Stimulated activated CD4-positive, alpha-beta T cell treated with anti-CD3 and anti-CD28 coated beads, TNF-alpha, amount 100 ng/mL, for 48 hours (primary cell): ENCODE measurements around the gene MVB12B.
"Not testable (repeated sequence)": the region's sequence is repeated elsewhere in the genome, so short reads cannot be mapped to it uniquely, and the experiment has no call there.

Source experiments
- DNase-seq, 3 donors: peaks; one replicate each; pipeline ENCODE4 v3.0.0-alpha.2; 2020; ENCODE audit warnings: low read depth in 3 of 3

Gene MVB12B

DNA sequence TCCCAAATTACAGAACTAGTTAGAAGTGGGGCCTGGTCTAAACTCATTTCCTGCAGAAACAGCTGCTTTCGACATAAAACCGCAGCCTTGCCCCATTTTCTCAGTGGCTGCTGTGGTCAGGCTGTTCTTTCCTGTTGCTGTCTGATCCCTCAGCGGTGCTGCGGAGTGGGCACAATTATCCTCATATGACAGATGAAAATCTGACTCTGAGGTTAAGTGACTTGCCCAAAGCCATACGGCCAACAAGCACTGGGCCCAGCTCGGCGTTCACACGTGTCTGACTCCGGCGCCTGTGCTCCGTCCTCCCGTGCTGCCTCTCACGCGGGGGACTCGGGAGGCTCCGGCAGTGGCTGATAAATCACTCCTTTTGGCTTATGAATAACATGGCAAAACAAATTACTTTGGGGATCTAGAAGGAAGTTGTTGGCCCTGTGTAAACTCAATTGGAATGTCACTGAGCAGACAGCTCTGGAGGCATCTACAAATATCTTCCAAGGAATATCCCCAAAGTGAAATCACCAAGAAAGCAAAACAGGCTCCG lies 144.5 kb downstream of the MVB12B start:
- DNase-seq, result peak; percentile 50 to 75 (median 56)

DNA sequence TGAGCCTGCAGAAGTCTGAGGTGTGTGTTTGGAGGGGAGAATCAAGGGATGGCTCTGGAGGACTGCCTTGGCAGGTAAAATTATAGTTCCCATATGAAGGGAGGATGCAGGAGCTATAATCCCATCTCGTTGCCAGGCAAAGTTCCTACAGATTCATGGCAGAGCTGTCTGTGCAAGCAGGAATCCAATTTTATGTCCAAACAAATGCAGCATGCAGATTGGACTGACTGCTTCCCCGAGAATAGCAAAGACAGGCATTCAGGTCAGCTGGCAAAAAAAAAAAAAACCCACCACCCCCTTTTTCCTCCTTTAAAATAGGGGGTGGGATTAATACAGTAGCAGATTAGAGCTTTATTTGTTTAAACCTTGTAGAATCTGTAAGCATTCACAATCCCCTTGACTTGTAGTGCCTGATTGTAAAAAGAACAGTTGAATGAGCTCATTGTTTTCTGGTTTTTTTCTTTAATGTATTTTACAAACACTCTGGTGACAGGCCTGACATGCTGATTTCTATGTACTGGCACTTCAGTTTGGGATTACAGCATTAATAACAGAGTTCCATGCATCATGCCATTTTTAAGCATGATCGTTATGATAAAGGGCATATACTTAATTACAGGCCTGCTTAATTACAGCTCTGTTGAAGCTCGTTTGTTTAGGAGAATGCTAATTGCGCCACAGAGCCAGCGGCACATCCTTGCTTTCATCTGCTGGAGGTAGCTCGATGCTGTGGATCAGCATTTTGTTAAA lies 145.7 kb downstream of the MVB12B start:
- DNase-seq, result no peak

DNA sequence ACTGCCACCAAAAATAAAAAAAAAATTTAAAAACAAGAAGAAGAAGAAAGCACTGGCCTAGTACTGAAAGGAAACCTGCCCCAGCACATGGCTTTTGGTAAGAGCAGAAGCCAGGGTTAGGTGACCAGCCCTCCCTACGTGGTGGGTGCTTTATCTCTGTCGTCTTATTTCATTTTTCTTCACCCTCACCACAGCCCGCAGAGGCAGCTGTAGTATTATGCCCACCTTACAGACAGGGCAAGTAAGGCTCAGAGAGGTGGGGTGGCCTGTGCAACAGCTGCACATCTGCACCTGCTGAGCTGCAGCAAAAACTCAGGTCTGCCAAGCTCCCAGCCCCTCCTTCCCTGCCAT lies 146.3 kb downstream of the MVB12B start:
- DNase-seq, result no peak

DNA sequence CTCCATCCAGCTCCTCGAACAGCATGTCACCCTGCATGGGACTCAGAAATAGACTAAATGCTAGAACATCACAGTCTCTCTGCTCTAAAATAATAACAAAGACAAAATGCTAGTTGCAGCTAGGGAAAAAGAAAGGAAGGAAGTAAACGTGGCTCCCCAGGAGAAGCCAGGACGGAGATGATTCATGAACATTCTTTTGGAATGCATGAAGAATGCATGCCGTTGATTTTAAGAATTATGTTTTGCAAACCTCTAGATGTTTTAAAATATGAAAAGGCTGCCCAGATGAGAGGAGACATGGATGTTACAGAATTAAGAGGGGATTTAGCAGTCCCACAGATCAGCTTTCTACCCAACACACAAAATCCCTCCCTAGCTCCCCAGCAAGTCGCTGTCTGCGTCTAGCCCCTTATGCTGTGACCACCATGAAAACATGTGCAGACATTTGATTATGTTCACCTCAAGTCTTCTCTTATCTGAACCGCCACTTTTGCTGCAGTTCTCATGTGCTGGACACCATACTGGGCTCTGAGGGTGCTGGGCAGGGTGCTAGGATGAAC lies 147.7 kb downstream of the MVB12B start:
- no peak for DNase-seq

DNA sequence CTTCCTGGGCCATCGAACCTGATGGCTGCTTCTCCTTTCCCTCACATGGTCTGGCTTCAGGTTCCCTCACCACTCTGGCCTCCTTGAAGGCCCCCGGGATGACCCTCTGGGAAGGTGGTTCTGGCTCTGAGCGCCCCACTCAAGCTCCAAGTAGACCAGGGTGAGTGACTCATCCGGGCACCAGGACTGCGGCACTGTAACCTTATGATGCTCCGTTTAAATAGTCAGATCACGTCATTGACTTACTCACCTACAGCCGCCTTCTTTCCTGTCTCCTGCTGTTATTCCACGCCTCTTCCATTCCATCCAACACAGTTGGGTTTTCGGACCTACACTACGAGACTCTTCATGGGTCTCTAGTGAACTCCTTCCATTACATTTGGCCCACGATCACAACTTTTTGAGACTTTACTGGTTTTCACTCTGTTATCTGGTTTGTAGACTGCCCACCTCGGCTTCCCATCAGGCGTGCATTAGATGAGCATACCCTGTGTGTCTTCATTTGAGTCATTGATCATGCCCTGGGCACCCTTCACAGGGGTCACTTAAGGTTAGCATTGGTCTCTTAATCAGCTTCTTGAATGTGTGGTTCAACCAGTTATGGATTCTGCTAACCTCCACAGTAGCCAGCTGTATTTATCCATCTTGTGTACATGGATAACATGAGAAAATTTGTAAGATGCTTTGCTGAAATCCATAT lies 148.3 kb downstream of the MVB12B start:
- DNase-seq, result no peak

DNA sequence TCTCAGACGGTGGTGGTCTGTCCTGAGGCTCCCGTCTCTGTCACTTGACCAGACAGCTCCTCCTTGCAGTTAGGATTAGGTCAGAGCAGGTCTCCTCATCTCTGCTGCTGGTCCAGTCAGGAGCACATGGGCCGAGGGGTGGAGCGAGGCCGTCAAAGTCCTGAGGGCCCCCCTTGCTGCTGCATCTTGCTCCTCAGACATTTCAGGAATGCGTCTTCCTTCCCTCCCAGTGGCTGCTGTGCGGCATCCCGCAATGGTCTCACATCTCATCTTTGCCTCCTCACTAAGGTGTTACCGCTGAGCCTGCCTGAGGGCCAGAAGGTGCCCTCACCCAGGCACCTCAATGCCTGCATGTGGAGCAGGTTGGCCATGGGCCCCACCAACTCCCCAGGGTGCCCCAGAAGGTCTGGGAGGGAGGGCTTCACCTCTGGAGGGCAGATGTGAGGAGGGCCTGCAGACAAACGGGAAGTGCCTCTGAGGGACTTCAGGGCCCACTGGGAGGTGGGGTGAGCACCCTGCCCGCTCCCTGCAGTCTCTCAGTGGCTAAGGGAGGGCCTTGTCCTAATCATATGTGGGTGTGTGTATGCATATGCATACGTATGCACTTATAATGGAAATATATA lies 149.4 kb downstream of the MVB12B start:
- DNase-seq, result no peak

DNA sequence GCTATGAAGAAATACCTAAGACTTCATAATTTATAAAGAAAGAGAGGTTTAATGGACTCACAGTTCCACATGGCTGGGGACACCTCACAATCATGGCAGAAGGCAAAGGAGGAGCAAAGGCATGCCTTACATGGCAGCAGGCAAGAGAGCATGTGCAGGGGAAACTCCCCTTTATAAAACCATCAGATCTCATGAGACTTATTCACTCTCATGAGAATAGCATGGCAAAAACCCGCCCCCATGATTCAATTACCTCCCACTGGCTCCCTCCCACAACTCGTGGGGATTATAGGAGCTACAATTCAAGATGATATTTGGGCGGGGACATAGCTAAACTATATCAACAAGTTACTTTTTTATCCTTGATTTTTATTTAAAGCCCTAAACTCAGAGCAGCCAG lies 150.8 kb downstream of the MVB12B start:
- not testable (repeated sequence) for DNase-seq

DNA sequence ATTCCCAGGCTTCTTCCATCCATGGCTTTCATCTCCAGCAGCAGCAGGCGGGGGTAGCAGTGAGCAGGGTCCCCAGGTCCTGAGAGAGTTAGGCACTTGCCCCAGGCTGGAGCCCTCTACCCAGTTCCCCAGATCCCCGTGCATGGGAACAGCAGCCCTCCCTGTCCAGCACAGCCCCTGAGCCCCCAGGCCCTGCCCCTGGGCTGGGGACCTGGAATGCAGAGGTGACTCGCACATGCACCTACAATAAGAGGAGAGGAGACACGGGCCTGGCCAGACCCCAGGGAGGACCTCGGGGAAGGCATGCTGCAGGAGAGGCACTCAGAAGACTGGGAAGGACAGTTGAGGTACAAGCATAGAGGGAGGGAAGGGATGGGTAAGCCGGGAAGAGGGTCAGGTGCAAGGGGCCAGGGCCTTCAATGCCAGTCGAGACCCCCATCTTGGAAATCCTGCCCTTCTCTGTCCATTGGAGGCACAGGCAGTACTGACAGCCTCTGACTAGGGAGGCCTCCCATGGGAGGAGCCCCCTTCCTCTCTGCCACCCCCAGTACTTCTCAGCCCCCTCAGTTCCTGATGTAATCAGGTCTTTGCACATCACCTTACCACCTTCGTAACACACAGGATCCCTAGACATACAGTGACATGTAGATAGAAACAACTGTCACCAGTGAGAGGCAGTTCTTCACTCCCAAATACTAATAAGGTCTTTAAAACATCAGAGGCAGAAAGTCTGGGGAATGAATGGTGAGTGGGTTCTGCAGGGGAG lies 151.8 kb downstream of the MVB12B start:
- DNase-seq, result no peak

DNA sequence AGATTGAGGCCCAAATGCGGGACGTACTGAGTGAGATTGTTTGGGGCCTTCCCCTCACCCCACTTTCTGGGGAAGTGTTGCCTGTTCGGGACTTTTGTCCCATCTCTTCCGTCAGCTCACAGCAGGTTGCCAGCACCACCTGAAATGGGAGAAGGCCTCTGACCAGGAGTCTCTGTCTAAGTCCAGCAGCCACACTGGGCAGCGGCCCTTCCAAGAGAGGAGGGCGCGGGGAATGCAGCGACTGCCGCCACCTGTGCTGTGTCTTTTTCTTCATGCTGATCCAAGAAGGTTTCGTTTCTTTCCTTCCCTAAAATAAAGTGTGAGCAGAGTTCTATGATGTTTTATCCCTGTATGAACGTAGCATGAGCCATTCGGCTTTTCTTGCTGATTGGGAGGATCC lies 152.9 kb downstream of the MVB12B start:
- DNase-seq, result no peak

DNA sequence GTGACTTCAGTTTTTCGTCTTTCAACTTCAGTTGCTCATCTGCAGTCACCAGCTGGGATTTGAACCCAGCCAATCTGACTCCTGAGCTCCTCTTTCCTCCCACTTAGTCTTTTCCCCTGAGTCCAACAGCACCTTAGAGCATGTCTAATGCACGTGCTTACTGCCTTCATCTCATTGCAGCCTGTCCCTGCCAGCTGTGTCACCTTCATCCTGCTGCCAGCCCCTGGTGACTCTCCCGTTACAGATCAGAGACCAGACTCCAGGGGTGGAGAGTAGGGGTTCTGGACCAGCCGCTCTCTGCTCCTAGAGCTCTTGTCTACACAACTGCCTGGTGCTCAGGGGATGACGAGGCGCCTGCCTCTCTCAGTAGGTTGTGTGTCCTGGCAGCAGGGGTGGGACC lies 154.2 kb downstream of the MVB12B start:
- no peak for DNase-seq

DNA sequence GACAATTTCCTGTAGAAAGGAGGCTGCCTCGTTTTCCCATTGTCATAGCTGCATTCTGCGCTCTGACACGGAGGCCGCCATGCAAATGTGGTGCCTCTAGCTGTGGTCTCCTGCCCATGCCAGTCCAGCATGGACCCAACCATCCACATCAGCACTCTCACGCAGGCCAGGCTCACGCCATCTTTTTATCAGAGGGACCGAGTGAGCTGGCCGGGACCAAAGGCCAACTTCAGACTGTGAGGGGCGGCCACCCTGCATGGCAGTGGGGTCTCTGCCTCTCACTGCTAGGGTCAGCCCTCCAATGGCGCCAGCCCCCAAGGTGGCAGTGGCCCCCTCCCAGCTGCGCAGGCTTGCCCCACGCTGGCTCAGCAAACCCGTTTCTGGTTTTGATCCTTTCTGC lies 155.2 kb downstream of the MVB12B start:
- DNase-seq, result no peak

DNA sequence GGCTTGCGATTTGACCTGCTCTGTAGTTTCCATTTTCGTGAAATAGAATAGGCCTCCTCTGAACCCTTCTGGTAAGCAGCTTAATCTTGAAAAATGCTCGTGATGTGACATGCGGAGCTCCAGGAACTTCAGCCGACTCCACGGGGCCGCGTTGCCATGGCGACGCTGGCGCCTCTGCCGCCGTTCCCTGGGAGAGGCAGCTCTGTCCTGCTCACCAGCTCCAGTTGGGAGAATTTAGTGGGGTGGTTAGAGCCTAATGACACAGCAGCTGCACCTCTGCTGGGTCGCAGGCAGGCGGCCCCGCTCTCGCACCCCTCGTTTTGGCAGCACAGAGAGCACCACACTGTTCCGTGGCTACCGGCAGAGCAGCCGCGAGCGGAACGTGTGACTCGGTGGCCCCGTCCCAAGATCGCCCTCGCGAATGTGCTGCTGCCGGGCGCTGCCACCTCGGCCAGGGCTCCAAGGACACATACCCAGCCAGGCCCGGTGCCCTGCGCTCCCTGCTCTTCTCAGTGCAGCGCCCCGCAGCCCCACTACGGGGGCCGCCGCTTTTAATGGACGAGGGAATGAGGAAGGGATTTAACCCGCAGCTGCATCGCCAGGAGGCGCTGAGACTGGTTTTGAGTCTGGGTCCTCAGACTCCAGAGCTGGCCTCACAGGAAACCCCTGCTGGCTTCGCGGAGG lies 155.9 kb downstream of the MVB12B start:
- no peak for DNase-seq

DNA sequence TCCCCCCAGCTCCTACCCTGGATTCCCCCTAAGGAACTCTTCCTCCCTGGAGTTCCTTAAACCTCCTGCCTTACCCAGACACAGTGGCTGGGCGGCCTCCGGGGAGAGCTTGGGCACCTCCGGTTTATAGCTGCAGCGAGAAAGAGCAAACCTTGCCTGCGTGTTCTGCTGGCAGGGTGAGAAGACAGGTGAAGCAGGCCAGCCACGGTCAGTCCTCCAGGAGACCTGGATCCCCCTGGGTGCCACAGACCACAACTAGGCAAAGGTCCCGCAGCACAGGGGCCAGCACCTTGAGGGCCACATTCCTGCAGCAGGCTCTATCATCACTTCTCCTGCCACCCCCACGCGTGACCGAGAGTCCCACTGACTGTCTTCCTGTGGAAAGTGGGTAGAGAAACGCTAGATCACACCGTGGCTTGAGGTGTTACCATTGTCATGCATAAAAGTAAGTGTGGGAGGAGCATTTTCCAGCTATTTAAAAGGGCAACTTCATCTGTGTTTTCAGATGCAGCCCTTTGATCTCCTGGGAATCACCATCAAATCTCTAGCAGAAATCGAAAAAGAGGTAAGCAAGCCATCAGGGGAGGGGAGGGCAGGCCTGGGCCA lies 156.9 kb downstream of the MVB12B start:
- DNase-seq, result no peak

DNA sequence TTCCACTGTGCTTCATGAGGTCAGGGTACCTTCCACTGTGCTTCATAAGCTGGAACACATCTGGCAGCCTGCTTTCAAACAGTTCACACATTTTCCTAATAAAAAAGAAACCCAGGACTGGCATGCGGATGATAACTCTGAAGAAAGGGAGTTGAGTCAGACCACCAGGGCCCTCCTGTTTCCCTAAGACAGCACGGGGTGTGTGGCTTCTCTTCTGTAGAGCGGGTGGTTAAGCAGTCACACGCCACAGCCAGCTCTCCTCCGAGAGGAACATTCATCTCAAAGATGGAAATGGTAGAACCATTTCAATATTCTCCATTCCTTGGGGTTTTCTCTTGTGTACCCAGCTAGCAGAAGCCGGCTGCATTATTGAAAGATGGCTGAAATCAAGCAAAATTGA lies 159.0 kb downstream of the MVB12B start:
- no peak for DNase-seq

DNA sequence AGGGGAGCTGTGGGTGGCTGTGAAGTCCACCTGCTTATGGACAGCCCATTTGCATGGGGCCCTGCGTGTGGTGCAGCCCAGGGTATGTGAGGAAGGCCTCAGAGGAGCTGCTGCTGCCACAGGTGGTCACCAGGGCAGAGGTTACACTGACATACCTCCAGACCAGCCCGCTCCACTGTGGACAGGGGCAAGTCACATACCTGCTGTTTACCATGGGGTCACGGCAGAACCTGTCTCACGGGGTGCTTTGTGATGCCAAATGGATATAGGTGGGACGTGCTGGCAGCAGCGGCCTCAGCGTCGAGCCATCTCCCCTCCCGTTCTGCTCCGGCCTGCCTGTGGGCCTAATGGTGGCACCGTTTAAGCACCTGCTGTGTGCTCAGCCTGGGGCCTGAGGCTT lies 159.6 kb downstream of the MVB12B start:
- no peak for DNase-seq

DNA sequence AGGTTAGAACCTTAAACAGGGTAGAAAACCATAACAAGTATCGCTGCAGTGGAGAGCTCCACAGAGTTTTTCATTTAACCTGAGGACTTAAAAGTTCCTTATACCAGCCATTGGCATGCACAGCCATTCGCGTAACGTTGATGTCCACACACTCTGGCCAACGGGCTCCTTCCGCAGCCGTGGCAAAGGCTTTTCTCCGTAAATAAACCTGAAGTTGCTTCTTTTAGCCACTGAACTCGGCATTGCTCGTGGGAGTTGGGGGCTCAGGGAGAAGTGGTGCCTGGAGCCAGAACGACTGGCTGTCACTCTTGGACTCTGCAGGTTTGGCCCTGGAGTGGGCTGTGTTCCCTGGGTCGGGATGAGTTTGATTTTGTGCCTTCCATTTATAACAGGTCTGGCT lies 161.2 kb downstream of the MVB12B start:
- DNase-seq, result no peak

DNA sequence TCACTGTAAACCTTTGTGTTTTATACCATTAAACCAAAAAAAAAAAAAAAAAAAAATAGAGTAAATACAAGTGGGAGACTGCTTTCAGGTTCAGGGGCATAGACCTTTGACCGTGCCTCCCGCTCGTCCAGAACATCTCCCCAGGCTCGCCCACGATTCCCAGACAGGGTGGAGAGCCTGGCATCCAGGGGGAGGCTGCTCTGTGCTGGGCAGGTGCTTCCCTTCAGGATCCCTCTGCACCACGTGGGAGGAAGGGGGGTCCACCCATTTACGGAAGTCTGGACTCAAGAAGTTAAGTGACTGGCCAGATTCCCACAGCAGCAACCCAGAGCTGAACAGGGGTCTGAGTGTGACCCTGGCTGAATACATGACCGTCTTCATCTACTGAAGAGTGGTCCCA lies 161.7 kb downstream of the MVB12B start:
- no peak for DNase-seq

DNA sequence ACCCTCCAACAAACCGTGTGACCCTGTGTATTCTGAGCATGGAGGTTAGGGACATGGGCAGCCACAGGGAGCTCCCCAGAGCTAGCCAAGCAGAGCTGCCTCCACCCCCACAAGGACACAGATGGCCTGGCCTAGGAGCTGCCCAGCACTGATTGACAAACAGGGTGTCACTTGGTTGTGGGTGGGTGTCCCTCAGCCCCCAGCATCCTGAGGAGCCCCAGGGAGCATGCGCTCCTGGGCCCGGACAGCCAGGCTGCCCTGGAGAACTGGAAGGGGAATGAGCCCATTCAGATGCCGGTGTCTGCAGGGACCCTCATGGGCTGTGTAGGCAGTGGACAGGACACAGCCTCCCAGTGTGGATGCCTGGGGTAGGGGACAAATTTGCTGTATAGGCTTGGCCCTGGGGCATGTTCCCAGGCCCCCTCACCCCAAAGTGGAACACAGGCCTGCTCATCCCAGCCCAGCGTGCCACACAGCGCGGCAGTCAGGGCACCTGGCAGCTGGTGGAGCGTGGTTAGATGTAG lies 162.3 kb downstream of the MVB12B start:
- no peak for DNase-seq

DNA sequence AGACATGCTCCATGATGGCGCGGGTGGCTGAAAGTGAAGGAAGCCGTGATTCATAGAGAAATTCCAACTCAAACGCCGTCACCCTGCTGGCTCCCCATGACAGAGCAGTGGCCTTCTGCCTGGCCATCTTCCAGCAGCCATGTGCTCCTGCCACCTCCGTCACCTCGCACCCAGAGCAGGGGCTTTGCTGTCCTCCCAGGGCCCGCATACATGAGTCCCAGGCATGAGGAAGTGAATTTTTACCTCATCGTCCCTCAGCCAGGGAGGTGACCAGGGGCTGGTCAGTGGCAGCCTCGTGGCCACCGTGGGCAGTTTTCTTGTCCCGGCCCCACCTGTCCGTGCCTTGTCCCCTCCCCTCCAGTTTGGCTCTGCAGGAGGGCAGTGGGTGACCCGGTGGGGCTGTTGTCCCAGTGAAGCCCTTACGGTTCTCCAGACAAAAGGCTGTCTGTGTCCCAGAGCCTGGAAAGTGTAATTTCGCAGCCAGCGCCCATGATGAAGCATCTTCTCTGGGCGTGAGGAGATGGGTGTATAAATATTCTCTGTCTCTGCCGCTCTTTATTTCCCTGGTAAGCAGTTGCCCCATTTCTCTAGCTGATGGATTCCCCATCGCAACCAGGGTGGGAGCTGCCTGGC lies 163.1 kb downstream of the MVB12B start:
- DNase-seq, result no peak

DNA sequence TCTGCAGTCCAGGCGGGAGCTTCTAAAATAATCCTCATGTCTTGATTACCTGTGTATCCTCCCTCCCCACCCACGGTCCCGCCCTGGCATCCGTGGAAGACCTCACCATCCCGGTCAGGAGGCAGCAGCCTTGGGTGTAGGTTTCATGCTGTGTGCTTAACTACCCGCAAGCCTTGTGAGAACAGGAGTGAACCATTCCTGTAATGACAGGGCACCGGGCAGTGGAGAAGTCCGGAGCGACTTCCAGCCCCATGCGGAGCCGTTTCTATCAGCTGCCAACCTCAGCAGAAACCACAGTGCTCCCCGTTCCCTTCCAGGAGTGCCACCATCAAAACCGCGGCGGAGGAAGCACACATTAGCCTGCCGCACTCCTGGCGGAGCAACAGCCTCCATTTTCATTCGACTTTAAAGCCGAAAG lies 163.6 kb downstream of the MVB12B start:
- no peak for DNase-seq
